ENCODE data around the gene M1AP. TPM values are rescaled to one million over a fixed set of nuclear protein-coding genes. Genes with fewer than 3 reads are reported as not detected.

The M1AP gene, protein sequence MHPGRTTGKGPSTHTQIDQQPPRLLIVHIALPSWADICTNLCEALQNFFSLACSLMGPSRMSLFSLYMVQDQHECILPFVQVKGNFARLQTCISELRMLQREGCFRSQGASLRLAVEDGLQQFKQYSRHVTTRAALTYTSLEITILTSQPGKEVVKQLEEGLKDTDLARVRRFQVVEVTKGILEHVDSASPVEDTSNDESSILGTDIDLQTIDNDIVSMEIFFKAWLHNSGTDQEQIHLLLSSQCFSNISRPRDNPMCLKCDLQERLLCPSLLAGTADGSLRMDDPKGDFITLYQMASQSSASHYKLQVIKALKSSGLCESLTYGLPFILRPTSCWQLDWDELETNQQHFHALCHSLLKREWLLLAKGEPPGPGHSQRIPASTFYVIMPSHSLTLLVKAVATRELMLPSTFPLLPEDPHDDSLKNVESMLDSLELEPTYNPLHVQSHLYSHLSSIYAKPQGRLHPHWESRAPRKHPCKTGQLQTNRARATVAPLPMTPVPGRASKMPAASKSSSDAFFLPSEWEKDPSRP
- not detected in 2 replicates for total RNA-seq

DNA sequence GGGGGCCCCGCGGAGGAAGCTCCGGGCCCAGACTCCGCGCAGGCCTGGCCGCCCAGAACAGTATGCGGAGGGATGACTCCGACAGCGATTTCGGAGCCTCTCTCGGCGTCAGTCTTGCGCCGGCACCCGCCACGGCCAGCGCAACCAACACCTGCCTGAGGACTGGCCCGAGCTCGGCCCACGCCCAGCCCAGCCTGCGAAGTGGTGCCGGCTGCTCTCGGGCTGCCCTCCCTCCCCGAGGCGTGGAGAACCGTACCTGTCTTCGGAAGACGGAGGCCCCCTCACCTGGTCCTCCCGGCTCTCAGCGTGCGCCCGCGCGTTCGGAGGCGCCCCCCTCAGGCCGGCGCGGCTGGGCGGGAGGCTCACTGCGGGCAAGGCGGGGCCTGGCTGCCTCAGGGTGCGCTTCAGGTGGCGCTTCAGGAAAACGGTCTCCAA lies at the start of gene M1AP:
Gene M1AP (minus strand): TSS at position 322 of the 435 bp plus-strand sequence. CDS start 8,055 bp downstream, outside the sequence.
- DNase-seq: no peak

DNA sequence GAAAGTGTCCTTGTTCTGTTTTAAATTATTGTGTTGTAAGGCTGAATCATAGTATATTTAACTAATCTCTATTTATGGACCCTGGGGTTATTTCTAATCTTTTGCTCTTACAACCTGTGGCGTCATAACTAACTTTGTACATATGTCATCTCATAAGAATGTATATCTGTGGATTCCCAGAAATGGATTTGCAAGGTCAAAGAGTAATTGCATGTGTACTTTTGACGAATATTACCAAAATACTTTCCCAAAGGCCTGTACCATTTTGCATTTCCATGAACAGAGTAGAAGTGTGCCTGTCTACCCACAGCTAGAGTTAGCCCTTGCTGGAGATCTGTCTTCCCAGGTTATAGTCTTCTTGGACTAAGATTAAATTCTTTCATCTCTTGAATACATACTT lies 48.7 kb upstream of the M1AP start:
- no peak for DNase-seq

DNA sequence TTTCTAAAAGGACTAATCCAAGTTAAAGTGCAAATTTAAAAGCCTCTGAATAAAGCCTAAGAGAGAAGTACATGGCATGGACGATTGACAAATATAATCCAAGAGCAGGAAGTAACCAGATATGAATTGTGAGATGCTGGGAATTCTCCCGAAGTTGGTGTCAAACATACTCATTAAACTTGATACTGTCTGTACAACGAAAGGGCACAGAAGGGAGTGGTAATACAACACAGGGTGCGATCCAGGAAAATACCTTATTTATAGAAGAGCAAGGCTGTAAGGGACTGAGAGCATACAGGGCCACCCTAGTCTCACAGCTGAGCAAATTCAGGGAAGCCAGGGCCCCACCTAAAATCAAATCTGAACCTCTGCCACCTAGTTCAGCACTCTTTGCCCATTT lies 47.5 kb upstream of the M1AP start:
- DNase-seq: no peak

DNA sequence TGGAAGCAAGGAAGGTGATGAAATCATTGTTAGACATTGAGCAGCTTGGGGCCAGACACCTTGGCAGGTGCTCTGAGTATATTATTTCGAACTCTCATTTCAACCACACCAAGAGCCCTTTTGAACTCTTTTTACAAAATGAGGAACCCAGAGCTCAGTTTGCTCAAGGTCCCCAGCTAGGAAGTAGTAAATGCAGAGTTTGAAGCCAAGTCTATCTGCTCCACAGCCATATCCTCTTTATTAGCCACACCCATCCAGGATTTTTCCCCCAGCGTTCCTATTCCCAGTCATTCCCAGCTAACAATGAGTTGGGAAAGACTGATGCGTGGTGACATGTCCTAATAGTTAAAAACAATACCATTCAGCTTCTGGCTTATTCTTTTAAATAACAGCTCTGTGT lies 46.2 kb upstream of the M1AP start:
- DNase-seq: no peak

DNA sequence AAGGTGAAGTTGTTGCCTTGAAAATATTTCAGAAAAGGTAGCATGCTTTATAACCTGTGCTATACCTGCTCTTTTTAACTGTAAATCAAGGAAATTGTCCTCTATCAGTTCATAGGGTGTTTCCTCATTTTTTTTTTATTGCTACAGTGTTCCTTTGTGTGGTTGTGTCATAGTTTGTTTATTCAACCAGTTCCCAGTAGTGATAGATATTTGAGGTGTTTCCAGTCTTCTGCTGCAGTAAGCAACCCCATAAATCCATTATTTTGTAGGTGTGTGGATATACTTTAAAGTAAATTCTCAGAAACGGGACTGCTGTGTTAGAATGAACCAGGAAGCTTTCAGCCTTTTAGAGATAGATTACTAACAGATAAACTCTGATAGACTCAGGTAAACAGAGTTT lies 45.5 kb upstream of the M1AP start:
- DNase-seq: no peak

DNA sequence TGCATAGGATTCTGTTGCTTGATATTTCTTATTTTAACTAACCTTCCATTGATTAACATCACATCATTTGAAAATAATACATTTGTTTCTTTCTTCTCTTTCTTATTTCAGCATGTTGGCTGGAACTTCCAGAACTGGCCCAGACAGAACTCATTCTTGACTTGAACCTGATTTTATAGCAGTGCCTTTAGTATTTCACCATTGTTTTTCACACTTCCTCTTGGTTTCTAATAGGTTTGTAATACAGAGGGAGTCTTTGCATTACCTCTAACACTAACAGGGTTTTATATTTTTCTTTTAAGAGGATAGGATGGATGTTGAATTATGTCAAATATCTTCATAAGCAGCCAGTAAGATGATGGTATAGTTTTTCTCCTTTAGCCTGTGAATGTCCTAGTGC lies 45.1 kb upstream of the M1AP start:
- no peak for DNase-seq

DNA sequence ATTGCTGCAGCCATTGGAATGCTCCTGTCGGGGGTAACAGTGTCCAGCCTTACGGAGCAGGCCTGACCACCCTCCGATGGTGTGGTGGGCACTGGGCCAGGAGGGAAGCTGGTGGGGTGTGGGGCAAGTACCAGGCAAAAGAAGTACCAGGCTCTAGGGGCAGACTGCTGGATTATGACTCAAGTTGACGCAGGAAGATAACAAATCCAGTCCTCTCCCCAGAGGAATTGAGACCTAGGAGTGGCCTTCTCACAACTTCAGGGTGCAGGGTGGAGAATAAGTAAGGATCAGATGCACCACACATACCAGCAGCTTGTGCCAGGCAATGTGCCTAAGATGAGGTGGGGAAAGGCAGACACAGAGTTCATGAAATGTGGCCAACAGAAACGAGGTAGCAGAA lies 43.8 kb upstream of the M1AP start:
- no peak for DNase-seq

DNA sequence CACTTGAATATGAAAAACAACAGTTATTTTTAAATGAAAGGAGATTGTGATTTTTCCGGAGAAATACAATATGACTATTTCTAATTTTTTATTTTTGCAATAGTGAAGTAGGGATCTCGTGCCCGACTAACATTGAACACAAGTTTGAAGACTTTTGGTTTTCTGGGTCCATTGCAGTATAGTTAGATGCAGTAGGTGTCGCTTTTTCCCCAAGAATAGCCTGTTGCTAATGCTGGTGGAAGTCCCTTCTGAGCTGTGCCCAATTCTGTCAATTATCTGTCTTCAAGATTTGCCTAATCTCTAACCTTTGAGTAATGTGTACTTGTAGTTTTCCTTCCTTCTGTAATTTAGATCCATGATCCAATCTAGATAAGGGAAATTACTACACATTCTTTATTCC lies 42.4 kb upstream of the M1AP start:
- peak; percentile 77 for DNase-seq

DNA sequence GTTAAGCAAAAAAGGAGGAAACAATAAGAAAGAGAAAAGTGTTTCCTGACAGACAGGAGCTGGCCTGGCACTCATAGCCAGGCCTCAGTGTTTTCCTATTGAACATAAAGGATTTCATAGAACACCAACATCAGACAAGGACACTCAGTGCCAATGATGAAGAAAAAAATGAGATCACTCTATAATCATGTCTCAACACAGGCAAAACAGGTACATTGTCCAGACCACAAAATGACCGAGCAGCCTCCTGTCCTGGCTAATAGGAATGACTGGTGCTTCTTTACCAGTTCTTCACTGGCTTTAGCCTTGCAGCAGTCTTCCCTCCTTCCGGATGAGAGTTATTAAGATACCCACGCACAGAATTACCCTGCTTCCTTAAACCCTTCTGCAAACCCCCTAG lies 41.5 kb upstream of the M1AP start:
- no peak for DNase-seq

DNA sequence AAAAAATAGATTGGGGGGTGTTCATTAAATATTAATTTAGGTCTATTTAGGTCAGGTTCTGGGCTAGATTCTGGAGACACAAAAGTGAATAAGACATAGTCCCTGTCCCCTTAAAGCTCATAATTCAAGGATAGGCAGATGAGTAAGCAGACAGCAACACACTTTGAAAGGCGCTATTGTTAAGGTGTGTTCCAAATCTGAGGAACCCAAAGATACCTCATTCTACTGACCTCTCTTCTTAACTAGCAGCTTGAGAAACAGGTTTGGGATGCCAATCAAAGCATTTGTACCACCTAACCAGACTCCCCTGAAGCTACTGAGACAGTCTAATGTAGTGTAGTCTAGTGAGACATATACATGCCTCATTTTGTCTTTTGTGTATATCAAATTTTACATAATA lies 40.8 kb upstream of the M1AP start:
- DNase-seq: no peak

DNA sequence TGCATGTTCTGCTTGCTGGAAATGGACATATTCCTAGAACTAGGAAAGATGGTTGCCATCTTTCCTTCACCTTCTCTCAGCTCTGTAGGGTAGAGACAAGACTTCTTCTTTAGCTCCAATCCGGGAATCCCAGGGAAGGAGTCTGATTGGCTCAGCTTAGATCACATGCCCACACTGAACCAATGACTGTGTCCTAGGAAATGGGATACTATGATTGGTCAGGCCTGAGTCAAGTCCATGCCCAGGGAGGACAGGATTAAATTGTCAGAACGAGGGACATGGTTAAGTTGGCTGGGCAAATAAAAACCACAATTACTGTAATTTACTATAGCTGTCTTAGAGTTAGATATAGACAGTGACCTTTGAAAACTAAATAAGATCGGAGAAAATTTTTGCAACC lies 37.3 kb upstream of the M1AP start:
- DNase-seq: no peak

DNA sequence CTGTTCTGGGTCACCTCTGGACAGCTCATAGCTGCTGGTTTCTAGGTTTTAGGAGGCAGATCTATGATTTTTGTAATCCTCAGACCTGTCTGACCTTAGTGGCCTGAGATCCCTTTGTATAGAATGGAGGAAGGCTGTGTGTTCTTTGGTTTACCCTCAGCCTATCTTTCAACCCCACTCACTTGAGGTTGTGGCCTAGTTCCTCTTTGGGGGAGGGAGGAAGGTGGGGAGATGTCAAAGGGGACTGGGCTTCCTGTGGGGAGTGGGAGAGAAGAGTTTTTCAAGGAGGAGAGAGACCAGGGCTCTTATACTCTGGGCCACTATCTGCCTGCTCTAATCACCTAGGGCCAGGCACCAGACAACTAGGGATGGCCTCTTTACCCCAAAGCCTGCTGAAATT lies 34.4 kb upstream of the M1AP start:
- no peak for DNase-seq

DNA sequence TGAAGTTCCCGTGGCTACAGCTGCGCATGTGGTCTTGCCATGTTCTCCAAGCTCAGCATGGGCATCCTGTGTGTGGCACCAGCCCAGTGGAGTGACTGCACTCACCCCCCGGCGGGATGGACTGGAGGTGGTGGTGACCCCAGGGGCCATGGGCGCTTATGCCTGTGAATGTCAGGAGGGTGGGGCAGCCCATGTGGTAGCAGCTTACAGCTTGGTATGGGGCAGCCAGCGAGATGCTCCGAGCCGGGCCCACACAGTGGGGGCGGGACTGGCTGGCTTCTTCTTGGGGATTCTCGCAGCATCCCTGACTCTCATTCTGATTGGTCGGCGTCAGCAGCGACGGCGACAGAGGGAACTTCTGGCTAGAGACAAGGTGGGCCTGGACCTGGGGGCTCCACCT lies 31.5 kb upstream of the M1AP start:
- no peak for DNase-seq

DNA sequence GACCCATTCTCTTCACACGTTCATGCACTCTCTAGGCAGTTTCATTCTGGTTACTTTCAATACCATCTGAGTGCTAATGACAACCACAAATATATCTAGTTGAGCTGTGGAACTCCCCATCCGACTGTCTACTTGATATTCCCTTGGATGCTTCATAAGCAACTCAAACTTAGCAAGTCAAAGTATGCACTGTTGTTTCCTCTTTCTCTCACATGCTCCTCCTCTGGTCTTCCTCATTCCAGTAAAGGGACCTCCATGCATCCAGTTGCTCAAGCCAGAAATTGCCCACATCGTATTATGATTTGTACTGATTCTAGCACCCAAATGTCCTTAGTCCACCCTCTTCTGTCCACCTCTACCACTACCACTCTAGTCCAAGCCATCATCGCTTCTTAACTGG lies 28.2 kb upstream of the M1AP start:
- no peak for DNase-seq

DNA sequence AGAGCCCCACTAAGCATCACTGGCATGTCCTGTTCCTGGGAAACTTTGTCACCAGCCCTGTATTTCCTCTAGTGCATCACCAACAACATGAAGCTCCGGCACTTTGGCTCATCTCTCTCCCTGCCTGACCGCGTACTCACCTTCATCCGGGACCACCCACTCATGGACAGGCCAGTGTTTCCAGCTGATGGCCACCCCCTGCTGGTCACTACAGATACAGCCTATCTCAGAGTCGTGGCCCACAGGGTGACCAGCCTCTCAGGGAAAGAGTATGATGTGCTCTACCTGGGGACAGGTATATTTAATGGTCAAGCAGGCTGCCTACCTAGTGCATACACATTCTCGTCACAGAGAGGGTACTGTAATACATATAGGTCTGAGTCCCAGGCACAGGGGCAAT lies 27.0 kb upstream of the M1AP start:
- no peak for DNase-seq

DNA sequence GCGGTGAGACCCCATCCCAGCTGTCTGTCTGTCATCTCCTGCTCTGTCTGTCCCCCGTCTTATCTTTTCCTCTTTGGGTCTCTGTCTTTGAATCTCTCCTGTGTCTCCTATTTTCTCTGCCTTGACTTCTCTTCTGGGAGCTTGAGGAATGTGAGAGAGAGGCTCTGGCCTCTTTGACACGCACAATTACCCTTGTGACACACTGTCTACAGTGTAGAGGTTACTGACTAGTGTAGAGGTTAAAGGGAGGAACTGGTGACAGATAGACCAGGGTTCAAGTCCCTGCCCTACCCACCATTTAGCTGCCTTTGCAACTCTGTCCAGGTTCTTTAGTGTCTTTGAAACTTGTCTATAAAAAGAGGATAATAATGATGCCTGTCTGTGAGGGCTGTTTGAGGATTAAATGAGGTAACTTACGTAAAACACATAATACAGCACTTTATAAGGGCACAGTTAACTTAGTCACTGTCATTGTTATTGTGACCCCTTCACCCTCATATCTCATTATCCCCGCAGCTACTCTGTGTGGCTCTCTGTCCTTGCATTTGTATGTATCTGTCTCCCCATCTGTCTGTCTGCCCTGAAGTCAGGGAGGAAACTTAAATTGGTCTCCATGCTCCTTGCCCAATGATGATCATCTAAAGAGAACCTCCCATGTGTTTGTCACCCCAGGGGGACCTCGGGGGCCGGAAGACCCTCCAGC lies 25.8 kb upstream of the M1AP start:
- DNase-seq: no peak

DNA sequence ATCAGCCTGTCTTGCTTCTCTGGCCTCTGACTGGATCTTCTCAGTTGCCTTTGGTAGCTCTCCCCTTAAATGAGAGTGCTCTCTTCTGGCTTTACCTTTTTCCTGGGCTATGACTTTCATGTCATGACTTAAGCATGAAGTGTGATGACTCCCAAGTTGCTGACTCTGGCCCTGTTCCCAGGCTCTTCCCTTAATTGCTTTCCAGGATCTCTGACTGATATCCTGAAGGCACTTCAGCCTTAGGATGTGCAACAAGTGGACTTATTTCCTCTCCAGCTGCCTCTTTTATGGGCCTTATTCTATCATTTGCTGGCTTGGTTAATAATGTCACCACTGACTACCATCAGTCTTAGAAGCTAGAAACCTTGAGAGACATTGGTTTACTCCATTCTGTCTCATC lies 23.3 kb upstream of the M1AP start:
- peak; percentile 50 for DNase-seq

DNA sequence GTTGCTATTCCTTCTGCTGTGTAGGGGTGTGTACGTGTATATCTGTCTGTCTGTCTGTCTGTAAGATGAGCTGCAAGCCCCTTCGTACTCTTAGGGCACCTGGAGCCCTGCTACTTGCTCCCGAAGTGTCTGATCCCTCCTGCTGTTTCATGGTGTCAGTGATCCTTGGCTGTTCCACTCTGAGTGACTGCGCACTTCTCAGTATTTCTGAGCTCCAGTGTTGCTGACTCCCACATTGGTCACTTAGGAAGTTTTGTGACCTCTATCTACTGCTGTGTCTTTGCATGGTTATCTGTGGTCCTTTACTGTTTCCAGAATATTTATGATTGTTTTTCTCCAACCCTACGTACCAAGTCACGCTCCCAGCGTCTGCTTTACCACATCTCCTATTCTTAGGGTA lies 22.1 kb upstream of the M1AP start:
- no peak for DNase-seq

DNA sequence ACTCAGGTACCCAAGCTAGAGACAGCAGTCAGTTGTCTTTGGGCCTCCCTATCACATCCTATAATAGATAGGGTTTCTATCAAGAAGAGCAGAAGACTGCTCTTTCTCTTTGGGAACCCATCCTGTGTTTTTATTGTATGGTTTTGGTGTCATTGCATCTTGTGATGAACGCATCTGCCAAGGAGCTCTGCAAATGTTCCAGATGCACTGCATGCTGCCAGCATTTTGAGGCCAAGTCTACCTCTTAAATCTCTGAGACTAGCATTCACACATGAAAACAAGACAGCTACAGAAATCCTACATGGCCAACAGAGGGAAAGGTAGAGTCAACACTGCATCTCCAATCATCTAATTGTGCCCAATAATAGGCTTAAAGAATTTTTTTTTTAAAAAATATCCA lies 20.0 kb upstream of the M1AP start:
- no peak for DNase-seq

DNA sequence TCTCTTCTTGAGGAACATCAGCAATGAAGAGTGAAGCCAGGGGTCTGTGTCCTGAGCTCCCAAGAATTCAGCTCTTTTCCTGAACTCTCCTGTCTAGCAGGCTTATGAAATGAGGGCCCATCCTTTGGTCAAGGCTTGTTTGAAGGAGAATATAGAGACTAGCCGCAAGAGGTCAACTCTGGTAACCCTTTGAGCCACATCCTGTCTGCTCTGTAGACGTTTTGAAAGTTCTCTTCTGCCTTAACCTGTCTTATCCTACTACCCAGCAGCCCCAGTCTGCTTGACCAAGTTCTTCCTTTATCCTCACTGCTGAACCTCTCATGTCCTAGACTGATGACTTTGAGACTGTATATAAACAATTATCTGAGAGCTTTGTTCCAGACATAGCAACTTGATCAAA lies 11.3 kb upstream of the M1AP start:
- no peak for DNase-seq

DNA sequence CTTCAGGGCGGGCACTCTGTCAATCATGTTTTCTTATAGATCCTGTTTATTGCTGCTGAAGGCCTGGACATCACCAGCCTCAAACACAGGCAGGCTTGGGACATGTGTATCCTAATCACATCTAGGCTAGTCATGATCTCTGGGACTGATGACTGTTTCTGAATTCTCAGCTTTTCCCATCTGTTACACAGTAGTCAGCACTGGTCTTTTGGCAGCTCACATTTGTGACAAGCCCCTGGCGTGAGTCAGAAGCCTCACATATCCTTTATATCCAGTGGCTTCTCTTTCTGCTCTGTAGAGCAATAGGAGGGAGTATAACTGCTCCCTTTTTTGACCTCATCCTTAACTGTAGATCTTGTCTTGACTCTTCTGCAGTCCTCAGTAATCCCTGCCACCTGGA lies 10.4 kb upstream of the M1AP start:
- DNase-seq: no peak

DNA sequence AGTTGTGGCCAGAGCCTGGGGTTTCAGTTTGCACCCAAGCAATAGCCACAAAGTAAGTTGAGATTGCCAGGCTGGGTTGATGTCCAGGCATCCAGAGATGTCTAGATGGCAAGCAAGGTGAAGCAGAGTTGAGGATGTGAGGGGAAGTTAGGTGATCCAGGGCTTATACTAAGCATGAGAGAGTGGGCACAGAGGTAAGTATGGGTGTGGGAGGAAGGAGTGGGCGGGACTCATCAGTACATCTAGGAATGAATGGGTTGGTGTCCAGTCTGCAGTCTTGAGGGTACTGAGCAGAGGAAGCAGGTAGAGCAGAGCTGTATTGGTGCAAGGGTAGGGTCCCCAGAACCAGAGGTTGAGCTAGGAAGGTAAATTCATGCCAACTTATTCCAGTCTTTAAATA lies 7.4 kb upstream of the M1AP start:
- no peak for DNase-seq

DNA sequence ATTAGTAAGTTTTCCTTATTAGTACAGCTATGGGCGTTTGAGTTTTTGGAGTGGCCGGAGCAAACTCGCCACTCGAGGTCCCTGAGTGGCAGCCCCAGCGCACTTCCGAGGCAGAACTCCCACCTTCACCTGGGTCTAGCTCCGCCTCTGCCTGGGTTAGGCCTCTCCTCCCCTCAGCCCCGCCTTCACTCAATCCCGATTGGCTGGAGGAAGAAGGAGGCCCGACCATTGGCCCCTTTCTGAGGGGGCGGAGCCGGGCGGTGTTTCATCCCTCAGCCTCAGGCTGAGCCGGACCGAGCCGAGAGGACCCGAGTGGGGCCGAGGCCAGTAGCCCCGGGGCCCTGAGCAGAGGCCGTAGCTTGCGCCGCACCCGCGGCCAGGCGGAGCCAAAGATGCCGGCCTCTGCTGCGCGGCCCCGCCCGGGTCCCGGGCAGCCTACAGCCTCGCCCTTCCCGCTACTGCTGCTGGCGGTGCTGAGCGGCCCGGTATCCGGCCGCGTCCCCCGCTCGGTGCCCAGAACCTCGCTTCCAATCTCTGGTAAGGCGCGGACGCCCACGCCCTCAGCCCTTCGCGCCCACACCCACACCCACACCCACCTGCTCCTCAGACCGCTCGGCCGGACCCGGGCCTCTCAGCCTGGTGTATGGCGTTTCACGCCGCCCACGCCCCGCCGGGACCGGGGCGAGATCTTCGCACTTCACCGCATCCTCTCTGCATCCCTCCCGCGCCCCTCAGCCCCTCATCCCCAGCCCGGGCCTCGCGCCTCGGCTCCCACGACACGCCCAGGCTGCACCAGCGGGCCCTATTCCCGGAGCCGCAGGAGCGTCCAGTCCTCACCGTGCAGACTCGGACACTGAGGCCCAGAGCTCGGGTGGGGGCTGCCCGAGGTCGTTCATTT lies 6.1 kb upstream of the M1AP start, which contains the start of gene SEMA4F:
Gene SEMA4F (plus strand): TSS at position 263 of the 898 bp plus-strand sequence. CDS start 130 bp downstream, at position 393.
- peak; percentile 89 for DNase-seq
